Measurements from ENCODE around the gene SYT12. TPM values are rescaled to one million over a fixed set of nuclear protein-coding genes. Genes with fewer than 3 reads are reported as not detected.

The SYT12 gene
- total and polyA plus RNA-seq, 9 of the 15 experiments (the other 6 are each of a cell fraction or from before 2014, with no cell fraction given), result 0.03 to 0.11 (median 0.03) TPM; not detected in 4

DNA sequence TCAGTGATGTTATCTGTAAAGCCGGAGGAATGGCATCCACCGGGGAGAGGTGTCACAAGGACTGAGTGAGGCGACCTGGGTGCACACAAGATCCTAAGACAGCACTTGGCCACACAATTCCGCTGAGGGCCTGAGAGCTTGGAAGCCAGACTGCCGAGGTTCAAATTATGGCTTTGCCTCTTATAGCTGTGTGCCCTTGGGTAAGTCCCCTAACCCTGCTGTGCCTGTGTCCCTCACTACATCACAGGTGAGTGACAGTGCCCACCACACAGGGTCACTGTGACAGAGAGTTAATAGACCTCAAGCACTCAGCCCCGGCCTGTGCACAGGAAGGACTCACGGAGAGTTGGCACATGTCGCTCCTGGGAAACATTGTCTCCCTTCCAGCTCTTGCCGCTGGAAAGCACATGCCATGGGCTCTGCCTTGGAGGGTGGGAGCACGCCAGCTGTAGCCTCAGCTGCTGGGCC lies 34.3 kb downstream of the SYT12 start:
- POLR2A ChIA-PET, result no interaction called here
- no peak overlapping the region for H3K9ac ChIP-seq (ENCODE audit: insufficient read depth in 1 of 2, low read depth in 2 of 2, low read length in 2 of 2)
- 54% methylated on average over 10 of the region's 10 CpGs for WGBS (ENCODE audit: insufficient coverage, low coverage, missing lambda C conversion rate)
- no peaks in the 10 kb centered on the region for H3K36me3 ChIP-seq (ENCODE audit: control insufficient read depth, insufficient read depth, low read length)
- H3K4me1 ChIP-seq (replicated peaks in 1 of 2; ENCODE audit: control insufficient read depth in 2 of 2, insufficient read depth in 2 of 2, low read length in 2 of 2), result peaks cover 26 to 36% of the 10 kb centered on the region in 2 experiments
- H3K27me3 ChIP-seq (ENCODE audit: control insufficient read depth in 2 of 2, insufficient read depth in 2 of 2, low read length in 2 of 2), result no peaks in the 10 kb centered on the region
- in situ Hi-C loops (cut with MboI), result no loop called here
- no peak for FAIRE-seq
- H3K9me3 ChIP-seq (replicated peaks; ENCODE audit: control insufficient read depth, insufficient read depth, low read depth, low read length), result no peaks in the 10 kb centered on the region
- no peaks in the 10 kb centered on the region for H3K9me1 ChIP-seq (ENCODE audit: control insufficient read depth, insufficient read depth, low read length)
- H3K79me2 ChIP-seq (ENCODE audit: control insufficient read depth, insufficient read depth, low read length), result no peaks in the 10 kb centered on the region
- CTCF ChIA-PET (ENCODE audit: low intra/inter-chr PET ratio), result no interaction called here
- H4K20me1 ChIP-seq (replicated peaks; ENCODE audit: control insufficient read depth, insufficient read depth, low read length), result no peaks in the 10 kb centered on the region
- H3K4me2 ChIP-seq (ENCODE audit: insufficient read depth, low read length), result no peak overlapping the region
- DNase-seq (ENCODE audit: extremely low read depth in 1 of 4, low spot score in 3 of 4), result no peak
- BruUV-seq (replicated peaks), result no TSS peak
- H3K4me3 ChIP-seq, result no peak overlapping the region
- ATAC-seq, result no peak
- no peak overlapping the region for H3K27ac ChIP-seq (ENCODE audit: extremely low read depth, low read depth, low read length)
- TF ChIP-seq CBX1 (IDR thresholded peaks at IDR 0.05; ENCODE audit: low read depth) (no peak), CHD1 (IDR thresholded peaks at IDR 0.05; ENCODE audit: low read length) (no peak)
- TF ChIP-seq, protein P1, sequence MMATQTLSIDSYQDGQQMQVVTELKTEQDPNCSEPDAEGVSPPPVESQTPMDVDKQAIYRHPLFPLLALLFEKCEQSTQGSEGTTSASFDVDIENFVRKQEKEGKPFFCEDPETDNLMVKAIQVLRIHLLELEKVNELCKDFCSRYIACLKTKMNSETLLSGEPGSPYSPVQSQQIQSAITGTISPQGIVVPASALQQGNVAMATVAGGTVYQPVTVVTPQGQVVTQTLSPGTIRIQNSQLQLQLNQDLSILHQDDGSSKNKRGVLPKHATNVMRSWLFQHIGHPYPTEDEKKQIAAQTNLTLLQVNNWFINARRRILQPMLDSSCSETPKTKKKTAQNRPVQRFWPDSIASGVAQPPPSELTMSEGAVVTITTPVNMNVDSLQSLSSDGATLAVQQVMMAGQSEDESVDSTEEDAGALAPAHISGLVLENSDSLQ (IDR thresholded peaks at IDR 0.05), result no peak
- intact Hi-C loops (cut with micrococcal nuclease), result no loop called here
- no peak overlapping the region for H2AFZ ChIP-seq (ENCODE audit: low read depth, low read length)

DNA sequence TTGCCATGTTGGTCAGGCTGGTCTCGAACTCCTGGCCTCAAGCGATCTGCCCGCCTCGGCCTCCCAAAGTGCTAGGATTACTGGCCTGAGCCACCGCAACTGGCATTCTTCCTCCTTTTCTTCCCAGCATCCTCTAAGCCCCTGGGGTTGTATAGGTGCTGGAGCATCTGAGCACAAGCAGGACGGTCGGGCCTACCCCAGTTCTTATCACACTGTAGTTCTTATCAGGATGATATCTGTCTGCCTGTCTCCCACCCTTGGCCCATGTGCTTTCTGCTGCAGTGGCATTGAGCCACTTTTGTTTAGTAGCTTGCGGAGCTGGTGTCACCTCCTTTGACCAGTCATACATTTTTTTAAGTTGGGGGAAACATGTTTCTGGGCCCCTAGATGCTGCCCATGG lies 35.6 kb downstream of the SYT12 start:
- TF ChIP-seq, protein P2, sequence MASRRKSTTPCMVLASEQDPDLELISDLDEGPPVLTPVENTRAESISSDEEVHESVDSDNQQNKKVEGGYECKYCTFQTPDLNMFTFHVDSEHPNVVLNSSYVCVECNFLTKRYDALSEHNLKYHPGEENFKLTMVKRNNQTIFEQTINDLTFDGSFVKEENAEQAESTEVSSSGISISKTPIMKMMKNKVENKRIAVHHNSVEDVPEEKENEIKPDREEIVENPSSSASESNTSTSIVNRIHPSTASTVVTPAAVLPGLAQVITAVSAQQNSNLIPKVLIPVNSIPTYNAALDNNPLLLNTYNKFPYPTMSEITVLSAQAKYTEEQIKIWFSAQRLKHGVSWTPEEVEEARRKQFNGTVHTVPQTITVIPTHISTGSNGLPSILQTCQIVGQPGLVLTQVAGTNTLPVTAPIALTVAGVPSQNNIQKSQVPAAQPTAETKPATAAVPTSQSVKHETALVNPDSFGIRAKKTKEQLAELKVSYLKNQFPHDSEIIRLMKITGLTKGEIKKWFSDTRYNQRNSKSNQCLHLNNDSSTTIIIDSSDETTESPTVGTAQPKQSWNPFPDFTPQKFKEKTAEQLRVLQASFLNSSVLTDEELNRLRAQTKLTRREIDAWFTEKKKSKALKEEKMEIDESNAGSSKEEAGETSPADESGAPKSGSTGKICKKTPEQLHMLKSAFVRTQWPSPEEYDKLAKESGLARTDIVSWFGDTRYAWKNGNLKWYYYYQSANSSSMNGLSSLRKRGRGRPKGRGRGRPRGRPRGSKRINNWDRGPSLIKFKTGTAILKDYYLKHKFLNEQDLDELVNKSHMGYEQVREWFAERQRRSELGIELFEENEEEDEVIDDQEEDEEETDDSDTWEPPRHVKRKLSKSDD (conservative IDR thresholded peaks at IDR 0.05; ENCODE audit: low read length), result no peak
- TF ChIP-seq BRCA1 (IDR thresholded peaks at IDR 0.05) (no peak), BRCA1 (CRISPR knock-in tag; IDR thresholded peaks at IDR 0.05) (no peak), BMI1 (IDR thresholded peaks at IDR 0.05; ENCODE audit: low read length) (no peak), XRCC5 (IDR thresholded peaks at IDR 0.05; ENCODE audit: low read depth, low read length) (no peak), ZNF586 (CRISPR knock-in tag; conservative IDR thresholded peaks at IDR 0.05) (no peak), NFE2L1 (tag; IDR thresholded peaks at IDR 0.05; ENCODE audit: borderline replicate concordance, low read depth) (no peak)
- H3K9me1 ChIP-seq (ENCODE audit: control insufficient read depth, insufficient read depth, low read length), result no peaks in the 10 kb centered on the region
- FAIRE-seq (no peak), ATAC-seq (no peak), DNase-seq (ENCODE audit: extremely low read depth in 1 of 4, low spot score in 3 of 4) (no peak)
- H2AFZ ChIP-seq (ENCODE audit: low read depth, low read length), result no peak overlapping the region
- no peaks in the 10 kb centered on the region for H3K9me3 ChIP-seq (replicated peaks; ENCODE audit: control insufficient read depth, insufficient read depth, low read depth, low read length)
- H3K4me2 ChIP-seq (ENCODE audit: insufficient read depth, low read length), result no peak overlapping the region
- no peaks in the 10 kb centered on the region for H3K79me2 ChIP-seq (ENCODE audit: control insufficient read depth, insufficient read depth, low read length)
- no TSS peak for BruUV-seq (replicated peaks)
- CTCF ChIA-PET (ENCODE audit: low intra/inter-chr PET ratio), result no interaction called here
- 41% methylated on average over 8 of the region's 8 CpGs for WGBS (ENCODE audit: insufficient coverage, low coverage, missing lambda C conversion rate)
- POLR2A ChIA-PET, result interaction anchor here (1.0 kb wide), 1 partner anchor 16 kb away, joined by 3 read pairs; no protein-coding TSS in a partner anchor
- no peak overlapping the region for H3K27ac ChIP-seq (ENCODE audit: extremely low read depth, low read depth, low read length)
- H3K27me3 ChIP-seq (ENCODE audit: control insufficient read depth in 2 of 2, insufficient read depth in 2 of 2, low read length in 2 of 2), result no peaks in the 10 kb centered on the region
- no peaks in the 10 kb centered on the region for H3K36me3 ChIP-seq (ENCODE audit: control insufficient read depth, insufficient read depth, low read length)
- intact Hi-C loops (cut with micrococcal nuclease), result no loop called here
- H3K9ac ChIP-seq (ENCODE audit: insufficient read depth in 1 of 2, low read depth in 2 of 2, low read length in 2 of 2), result no peak overlapping the region
- no peak overlapping the region for H3K4me3 ChIP-seq
- in situ Hi-C loops (cut with MboI), result no loop called here
- no peaks in the 10 kb centered on the region for H4K20me1 ChIP-seq (replicated peaks; ENCODE audit: control insufficient read depth, insufficient read depth, low read length)
- peaks cover 26 to 41% of the 10 kb centered on the region in 2 experiments for H3K4me1 ChIP-seq (replicated peaks in 1 of 2; ENCODE audit: control insufficient read depth in 2 of 2, insufficient read depth in 2 of 2, low read length in 2 of 2)

All from K562 (cell line).